HG03039 (cell line): ENCODE data around the gene INTS1.

Experiments
- ATAC-seq: cut with Tn5 transposase; IDR thresholded peaks from one replicate; pipeline ENCODE4 v1.9.1; 2021; ENCODE audit warnings: mild to moderate bottlenecking, moderate library complexity; ENCODE audit not compliant: unreplicated experiment

The INTS1 gene

DNA sequence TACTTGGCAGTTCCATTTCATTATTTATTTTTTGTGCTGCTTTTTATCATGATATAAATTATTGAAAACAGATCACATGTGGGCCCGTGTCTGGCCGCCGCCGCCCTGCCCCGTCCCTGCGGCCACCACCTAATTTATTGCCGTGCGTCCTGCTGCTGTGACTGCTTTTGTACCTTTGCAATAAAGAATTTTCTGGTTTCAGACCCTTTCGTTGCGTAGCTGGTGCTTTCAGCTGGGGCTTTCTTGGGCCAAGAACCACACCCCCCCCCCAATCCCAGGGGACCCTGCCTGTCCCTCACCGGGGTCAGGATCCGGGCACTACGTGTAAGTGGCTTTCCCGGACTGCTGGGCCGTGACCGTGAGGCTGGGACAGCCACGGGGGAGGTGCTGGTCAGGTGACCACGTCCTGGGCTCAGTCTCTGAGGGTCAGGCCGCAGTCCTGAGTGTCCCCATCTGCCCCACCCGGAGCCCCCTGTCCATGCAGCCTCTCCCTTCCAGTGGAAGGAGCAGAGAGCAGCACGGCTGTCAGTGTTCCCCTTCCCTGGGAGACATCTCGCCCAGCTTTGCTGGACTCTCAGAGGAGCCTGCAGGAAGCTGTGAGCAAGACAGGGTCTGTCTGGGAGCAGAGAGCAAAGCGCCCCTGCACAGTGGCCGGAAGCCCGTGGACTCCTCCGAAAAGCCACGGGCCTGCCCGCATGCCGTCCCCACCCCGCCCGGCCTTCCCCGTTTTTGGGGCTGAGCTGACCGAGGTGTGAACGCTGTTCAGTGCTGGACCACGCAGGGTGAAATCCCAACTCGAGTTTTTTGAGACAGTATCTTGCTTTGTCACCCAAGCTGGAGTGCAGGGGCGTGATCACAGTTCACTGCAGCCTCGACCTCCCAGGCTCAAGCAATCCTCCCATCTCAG, 38.9 kb upstream of the INTS1 start:
- no peak for ATAC-seq

- ATAC-seq, result no peak
These were observed 38.1 kb upstream of the INTS1 start for GRCh38 chr7:1542329-1542728.

DNA sequence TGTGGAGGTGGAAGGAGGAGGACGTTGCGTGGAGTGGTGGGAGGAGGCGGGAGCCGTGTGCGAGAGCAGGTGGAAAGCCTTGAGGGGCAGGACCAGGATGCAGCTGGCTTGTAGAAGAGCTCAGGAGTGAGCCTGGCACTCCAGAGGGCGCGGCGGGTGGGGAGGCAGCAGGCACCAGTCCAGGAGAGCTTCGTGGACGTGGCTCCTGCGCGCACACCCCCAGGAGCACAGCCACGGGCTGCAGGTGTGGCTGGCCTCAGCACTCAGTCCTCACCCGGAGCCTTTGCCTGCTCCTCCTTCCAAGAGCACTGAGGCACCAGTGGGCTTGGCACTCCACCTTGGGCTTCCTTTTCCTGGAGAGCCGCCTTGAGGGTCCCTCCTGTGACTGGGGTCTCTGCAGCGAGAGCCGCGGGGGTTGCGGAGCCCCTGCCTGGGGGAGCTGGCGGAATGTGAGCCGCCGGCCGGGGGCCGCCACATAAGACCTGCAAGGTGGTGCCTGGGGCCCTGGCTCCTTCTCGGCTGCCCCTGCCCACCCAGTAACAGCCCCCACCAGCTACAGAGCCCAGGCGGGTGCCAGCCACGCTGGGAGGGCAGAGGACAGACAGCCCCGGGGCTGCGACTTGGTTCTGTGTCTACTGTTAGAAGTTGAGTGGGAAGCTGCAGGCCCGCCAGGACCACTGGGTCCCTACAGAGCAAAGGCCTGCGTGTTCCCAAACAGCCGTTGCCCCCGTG, 37.4 kb upstream of the INTS1 start:
- ATAC-seq, result no peak

GRCh38 chr7:1540776-1541271, 36.6 kb upstream of the INTS1 start:
- no peak for ATAC-seq

DNA sequence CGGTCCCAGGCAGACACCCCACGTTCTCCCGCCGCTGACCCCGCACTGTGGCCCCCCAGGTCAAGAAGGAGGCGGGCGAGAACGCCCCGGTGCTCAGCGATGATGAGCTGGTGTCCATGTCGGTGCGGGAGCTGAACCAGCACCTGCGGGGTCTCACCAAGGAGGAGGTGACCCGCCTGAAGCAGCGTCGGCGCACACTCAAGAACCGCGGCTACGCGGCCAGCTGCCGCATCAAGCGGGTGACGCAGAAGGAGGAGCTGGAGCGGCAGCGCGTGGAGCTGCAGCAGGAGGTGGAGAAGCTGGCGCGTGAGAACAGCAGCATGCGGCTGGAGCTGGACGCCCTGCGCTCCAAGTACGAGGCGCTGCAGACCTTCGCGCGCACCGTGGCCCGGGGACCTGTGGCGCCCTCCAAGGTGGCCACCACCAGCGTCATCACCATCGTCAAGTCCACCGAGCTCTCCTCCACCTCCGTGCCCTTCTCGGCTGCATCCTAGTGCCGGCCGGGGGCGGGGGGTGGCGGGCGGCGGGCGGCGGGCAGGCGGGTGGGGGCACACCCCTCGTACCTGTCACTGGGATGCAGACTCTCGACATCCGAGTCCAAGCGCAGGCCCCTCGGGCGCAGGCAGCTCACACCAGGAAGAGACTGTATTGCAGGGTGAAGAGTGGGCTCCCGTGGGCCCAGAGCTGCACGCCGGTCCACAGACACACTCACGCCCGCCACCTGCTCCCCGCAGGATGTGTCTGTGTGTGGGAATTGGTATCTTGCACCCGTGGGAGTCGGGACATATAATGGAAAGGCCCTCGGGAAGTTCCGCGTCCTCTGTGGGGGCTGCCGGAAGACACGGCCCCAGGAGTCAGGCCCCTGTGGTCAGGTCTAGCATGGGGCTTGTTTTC, 35.9 kb upstream of the INTS1 start:
- ATAC-seq, result no peak

DNA sequence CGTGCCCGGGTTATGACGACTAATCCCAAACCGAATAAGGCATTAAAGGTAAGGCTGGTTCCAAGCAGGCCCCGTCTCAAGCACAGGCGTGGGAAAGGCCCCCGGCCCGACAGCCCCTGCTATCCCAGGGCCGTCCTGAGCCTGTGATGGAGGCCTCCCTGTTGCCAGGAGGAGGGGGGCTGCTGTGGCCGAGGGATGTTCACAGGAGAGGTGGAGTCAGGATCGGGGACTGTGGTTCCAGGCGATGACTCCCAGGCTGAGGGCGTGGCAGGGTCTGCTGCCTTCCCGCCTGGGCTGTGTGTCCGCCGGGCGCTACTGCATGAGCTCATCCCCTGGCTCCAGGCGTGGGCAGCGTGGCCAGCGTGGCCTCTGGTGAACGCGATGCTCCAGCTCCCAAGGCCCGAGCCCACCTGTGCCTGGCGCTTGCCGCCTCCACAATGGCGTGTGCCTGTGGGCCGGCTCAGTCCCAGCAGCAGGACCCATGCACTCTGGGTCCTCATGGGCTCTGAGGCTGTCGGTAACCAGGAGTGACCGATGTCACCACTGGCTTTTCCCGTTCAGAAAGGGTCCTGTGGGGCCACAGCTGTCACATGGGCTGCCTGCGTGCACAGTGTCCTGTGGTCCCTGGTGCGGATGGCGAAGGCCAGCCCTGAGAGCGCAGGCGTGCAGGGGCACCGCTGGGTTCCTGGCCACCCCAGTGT, 35.1 kb upstream of the INTS1 start:
- no peak for ATAC-seq

- ATAC-seq, result no peak
These were observed 34.5 kb upstream of the INTS1 start for GRCh38 chr7:1538544-1539180.

DNA sequence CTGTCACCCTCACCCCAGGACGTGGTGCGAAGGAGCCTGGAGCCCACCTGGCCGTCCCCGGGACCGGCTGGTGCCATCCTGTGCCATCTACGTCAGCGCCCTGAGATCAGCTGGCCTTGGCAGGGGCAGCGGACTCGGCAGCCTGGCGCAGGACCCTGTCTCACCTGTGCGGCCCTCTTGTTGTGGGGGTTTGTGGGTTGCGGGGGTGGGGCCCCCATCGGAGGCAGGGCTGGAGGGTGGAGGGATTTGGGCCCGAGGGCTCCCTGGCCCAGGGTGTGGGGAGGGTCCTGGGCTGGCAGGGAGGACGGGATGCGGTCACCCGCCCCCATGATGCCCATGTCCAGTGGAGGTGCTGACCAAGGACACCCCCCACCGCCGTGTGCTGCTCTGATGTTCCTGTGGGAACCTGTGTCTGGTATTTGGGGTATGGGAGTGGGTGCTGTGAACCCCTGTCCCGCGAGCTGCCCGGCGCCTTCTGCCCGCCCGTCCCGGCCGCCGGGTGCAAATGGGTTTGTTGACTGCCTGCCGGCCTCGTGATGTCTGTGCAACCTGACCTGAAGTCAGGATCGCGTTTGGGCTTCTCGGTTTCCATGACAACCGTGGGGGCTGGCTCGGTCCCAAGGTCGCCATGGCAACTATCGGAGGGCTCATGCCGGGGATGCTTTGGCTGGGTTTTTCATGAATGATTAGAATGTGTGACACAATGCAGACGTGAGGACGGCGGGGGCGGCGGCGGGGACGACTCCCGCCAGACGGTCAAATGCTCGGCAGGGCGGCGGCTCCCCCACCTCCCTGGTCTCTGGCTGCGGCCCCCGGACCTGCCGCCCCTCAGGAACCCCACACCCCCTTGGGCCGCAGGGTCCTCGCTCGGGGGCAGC, 33.6 kb upstream of the INTS1 start:
- no peak for ATAC-seq

DNA sequence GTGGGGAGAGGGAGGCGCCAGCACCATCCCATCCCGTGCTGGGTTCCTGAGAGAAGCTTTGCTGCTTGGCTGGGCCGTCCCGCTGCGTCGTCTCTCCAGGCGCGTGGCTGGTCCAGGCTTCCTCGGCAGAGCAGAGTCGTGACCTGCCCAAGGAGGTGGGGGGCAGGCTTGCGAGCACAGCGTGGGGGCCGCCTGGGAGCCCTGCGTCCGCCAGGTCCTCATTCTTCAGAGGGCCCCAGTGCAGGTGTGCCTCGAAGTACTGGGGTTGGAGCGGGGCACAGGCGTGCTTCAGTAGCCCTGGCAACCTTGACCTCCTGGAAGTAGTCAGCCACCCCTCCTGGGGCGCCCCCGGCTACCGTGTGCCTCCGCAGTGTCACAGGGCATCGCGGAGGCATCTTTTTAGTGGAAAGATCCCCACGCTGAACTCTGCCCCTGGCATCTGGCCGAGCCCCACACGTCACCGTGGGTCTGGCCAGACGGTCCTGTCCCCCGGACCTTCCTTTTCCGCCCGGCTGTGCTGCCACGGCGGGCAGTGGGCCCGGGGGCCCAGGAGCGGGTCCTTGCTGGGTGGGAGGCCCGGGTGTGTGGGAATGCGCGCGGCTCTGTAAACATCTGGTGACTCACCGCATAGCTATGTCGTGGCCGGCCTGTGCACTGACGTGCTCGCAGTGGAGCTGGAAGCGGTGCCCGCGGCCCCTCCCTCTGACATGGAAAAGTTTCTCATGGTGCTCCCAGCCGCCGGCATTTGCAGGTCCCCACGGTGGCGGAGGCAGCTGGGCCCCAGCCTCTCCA, 32.8 kb upstream of the INTS1 start:
- ATAC-seq, result no peak

DNA sequence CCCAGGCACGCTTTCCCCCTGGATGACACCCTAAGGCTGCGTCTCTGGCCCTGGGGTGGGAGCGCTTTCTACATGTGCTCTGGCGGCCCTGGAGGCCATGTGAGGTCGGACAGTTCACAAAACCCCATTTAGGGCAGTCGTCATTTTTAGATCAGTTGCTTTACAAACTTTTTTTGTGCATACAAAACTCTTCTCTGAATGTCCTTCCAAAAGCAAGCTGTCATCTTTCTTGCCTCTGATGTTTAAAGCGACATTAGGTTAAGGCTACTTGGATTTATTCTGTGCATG, 32.2 kb upstream of the INTS1 start:
- no peak for ATAC-seq

DNA sequence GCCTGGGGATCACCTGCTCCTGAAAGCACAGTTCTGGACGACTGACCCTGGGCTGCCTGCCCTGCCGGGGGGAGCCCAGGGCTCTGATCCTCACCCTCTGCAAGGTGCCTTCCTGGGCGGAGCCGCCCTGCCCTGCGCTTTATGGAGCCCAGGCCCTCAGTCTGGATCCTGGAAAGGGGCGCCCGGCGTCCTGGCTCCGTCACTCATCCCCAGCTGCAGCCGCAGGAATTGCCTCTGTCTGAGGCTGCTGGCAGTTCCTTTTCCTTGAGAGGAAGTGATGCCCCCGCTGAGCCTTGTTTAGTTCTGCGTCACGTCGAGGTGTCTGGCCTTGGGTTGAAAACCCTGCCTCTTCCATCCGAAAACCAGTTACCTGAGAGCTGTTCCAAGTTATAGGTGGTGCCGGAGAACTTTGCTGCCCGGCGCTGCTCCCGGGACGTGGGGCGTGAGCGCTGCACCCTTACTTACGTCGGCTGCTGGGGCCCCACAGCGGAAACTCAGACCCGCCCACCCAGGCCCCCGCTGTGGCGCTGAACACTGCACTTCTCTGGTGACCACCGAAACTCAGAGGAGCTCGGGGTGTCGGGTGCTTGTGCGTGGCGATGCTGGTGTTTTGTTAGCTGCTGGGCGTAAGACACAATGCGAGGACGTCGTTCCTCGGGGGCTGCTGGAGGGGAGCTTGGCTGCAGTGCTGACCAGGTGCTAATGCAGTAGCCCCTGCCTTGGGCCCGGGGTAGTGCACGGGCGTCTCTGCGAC, 31.7 kb upstream of the INTS1 start:
- no peak for ATAC-seq

- no peak for ATAC-seq
These were observed 30.9 kb upstream of the INTS1 start for GRCh38 chr7:1535100-1535458.

GRCh38 chr7:1534330-1535099, 30.3 kb upstream of the INTS1 start:
- ATAC-seq, result no peak

- no peak for ATAC-seq
These were observed 29.5 kb upstream of the INTS1 start for GRCh38 chr7:1533547-1534329.

DNA sequence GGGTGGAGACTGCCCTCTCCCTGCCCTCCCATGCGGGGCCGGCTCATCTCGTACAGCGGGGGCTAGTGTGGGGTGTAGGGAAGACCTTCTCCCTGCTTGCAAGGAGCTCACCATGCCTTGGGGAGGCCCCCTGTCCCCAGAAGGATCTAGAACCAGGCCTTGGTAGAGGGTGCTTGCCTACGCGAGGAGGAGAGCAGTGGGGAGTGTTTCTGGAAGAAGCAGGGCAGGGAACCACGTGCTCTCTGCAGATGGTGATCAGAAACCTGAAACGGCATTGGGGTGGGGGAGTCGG, 29.0 kb upstream of the INTS1 start:
- no peak for ATAC-seq

DNA sequence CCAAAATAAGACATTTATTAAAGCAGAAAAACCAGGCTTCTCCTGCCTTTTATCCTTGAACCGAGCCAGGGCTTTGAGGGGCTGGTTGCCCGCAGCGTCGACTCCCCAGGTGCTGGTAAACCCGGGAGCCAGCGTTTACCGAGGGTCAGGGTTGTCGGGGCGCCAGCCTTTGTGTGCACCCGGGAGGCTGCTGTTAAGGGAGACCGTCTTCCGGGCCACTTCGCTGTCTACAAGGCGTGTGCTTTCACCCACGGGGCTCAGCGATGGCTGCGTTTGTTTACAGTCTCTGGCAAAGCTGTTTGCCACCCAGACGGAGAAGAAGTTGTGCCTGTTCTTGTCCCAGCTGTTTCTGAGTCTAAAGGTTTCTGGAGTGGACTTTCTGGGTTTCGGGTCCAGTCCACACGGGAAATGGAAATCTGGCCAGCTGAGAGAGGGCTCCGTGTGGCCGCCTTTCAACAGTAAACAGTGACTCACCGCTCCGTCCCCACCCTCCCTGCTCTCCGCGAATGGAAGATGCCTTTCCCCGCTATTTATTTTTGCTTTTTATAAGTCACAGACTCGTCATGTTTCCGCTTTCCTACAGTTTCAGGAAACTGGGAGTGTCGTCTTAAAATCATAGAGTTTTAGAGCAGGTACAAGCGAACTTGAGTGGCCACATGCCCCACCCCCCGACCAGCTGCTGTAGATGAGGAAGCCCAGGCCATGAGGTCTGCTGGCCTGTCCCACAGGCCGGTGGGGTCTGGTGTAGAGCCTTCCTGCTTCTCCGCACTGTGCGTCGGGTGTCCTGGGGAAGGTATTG, 28.5 kb upstream of the INTS1 start:
- no peak for ATAC-seq
